ENCODE measurements around the gene YLPM1.

YLPM1 gene

GRCh38 chr14:74762917-74763802 lies at the start of gene YLPM1:
TSS of gene YLPM1 (plus strand) at chr14:74763316. CDS start at chr14:74763490, 174 bp downstream.
- peak; percentile 97 for DNase-seq (ENCODE audit: low read depth)
- peak within 1 kb of the TSS; percentile 78 for H3K4me3 ChIP-seq (ENCODE audit: low read length)
- TF ChIP-seq, protein P1, sequence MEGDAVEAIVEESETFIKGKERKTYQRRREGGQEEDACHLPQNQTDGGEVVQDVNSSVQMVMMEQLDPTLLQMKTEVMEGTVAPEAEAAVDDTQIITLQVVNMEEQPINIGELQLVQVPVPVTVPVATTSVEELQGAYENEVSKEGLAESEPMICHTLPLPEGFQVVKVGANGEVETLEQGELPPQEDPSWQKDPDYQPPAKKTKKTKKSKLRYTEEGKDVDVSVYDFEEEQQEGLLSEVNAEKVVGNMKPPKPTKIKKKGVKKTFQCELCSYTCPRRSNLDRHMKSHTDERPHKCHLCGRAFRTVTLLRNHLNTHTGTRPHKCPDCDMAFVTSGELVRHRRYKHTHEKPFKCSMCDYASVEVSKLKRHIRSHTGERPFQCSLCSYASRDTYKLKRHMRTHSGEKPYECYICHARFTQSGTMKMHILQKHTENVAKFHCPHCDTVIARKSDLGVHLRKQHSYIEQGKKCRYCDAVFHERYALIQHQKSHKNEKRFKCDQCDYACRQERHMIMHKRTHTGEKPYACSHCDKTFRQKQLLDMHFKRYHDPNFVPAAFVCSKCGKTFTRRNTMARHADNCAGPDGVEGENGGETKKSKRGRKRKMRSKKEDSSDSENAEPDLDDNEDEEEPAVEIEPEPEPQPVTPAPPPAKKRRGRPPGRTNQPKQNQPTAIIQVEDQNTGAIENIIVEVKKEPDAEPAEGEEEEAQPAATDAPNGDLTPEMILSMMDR (conservative IDR thresholded peaks at IDR 0.05; ENCODE audit: low read depth, low read length): peak; percentile 46

GRCh38 chr14:74713395-74713735 lies 49.8 kb upstream of the YLPM1 start:
- TF ChIP-seq, protein P1 (conservative IDR thresholded peaks at IDR 0.05; ENCODE audit: low read depth, low read length): no peak
- no peak for DNase-seq (ENCODE audit: low read depth)
- peak overlapping the region; percentile 77 for H3K4me3 ChIP-seq (ENCODE audit: low read length)

DNA sequence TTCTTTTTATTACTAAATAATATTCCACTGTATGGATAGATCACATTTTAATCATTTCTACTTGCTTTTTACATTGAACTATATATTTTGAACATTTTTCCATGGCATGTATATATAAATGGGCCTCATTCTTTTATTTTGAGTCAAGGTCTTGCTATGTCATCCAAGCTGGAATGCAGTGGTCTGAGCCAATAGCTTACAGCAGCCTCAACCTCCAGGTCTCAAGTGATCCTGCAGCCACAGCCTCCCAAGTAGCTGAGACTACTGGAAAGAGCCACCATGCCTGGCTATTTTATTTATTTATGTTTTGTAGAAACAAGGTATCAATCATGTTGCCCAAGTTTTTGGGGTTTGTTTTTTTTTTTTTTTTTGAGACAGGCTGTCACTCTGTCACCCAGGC lies 42.6 kb upstream of the YLPM1 start:
- H3K4me3 ChIP-seq (ENCODE audit: low read length): no peak overlapping the region
- TF ChIP-seq, protein P1 (conservative IDR thresholded peaks at IDR 0.05; ENCODE audit: low read depth, low read length): no peak
- no peak for DNase-seq (ENCODE audit: low read depth)

- DNase-seq (ENCODE audit: low read depth): no peak
- TF ChIP-seq, protein P1 (conservative IDR thresholded peaks at IDR 0.05; ENCODE audit: low read depth, low read length): no peak
- H3K4me3 ChIP-seq (ENCODE audit: low read length): no peak overlapping the region
These were observed 40.0 kb upstream of the YLPM1 start for GRCh38 chr14:74723134-74723533.

- no peak for DNase-seq (ENCODE audit: low read depth)
- TF ChIP-seq, protein P1 (conservative IDR thresholded peaks at IDR 0.05; ENCODE audit: low read depth, low read length): no peak
- no peak overlapping the region for H3K4me3 ChIP-seq (ENCODE audit: low read length)
These were observed 30.7 kb upstream of the YLPM1 start for GRCh38 chr14:74732387-74732786.

GRCh38 chr14:74733221-74733620 lies 29.9 kb upstream of the YLPM1 start:
- DNase-seq (ENCODE audit: low read depth): no peak
- TF ChIP-seq, protein P1 (conservative IDR thresholded peaks at IDR 0.05; ENCODE audit: low read depth, low read length): no peak
- no peak overlapping the region for H3K4me3 ChIP-seq (ENCODE audit: low read length)

- TF ChIP-seq, protein P1 (conservative IDR thresholded peaks at IDR 0.05; ENCODE audit: low read depth, low read length): no peak
- no peak overlapping the region for H3K4me3 ChIP-seq (ENCODE audit: low read length)
- no peak for DNase-seq (ENCODE audit: low read depth)
These were observed 28.0 kb upstream of the YLPM1 start for GRCh38 chr14:74735125-74735524.
